ENCODE data around the gene ZMAT5. TPM values are rescaled to one million over a fixed set of nuclear protein-coding genes. Genes with fewer than 3 reads are reported as not detected.
A peak's percentile ranks its signal among the peaks of the same experiment; 100 is the strongest.

The ZMAT5 gene
- polyA plus RNA-seq, 1 experiment = 16.4 TPM

GRCh38 chr22:29702000-29702930, 64.5 kb downstream of the ZMAT5 start:
- H3K27me3 ChIP-seq (ENCODE audit: control insufficient read depth, insufficient read depth, low read length) = peaks cover 10% of the 10 kb centered on the region
- no peak; the same call in 1 of the 2 replicates for TF ChIP-seq CTCF (IDR thresholded peaks at IDR 0.05; ENCODE audit: low read depth, low read length)
- no peaks in the 10 kb centered on the region; the same call in 1 of the 2 replicates for H3K9me3 ChIP-seq (ENCODE audit: control insufficient read depth, insufficient read depth, low read length)
- H3K4me3 ChIP-seq (ENCODE audit: low read depth, low read length) = no peak overlapping the region
- POLR2A ChIA-PET = no interaction called here
- CTCF ChIA-PET = interaction anchor here (1.0 to 2.8 kb wide), 7 partner anchors 12 to 553 kb away, joined by 3 to 14 read pairs (median 4); no protein-coding TSS in a partner anchor
- DNase-seq (ENCODE audit: low read depth, low spot score) = no peak
- no peak overlapping the region for H3K27ac ChIP-seq (ENCODE audit: low read depth, low read length)

GRCh38 chr22:29701155-29701999, 65.4 kb downstream of the ZMAT5 start:
- Histone ChIP-seq H3K27ac (ENCODE audit: low read depth, low read length) (no peak overlapping the region), H3K9me3 (ENCODE audit: control insufficient read depth, insufficient read depth, low read length) (no peaks in the 10 kb centered on the region; the same call in 1 of the 2 replicates), H3K27me3 (ENCODE audit: control insufficient read depth, insufficient read depth, low read length) (peaks cover 4% of the 10 kb centered on the region), H3K4me3 (ENCODE audit: low read depth, low read length) (no peak overlapping the region)
- no peak for DNase-seq (ENCODE audit: low read depth, low spot score)
- CTCF ChIA-PET = interaction anchor here (1.0 to 2.8 kb wide), 5 partner anchors 11 to 554 kb away, joined by 3 to 14 read pairs (median 4); no protein-coding TSS in a partner anchor
- TF ChIP-seq CTCF (IDR thresholded peaks at IDR 0.05; ENCODE audit: low read depth, low read length) = peak; percentile 25
- POLR2A ChIA-PET = interaction anchor here (0.6 kb wide), 2 partner anchors 45 to 350 kb away, joined by 3 to 4 read pairs; no protein-coding TSS in a partner anchor

GRCh38 chr22:29700900-29701154, 66.0 kb downstream of the ZMAT5 start:
- Histone ChIP-seq H3K27ac (ENCODE audit: low read depth, low read length) (no peak overlapping the region), H3K9me3 (ENCODE audit: control insufficient read depth, insufficient read depth, low read length) (no peaks in the 10 kb centered on the region; the same call in 1 of the 2 replicates), H3K27me3 (ENCODE audit: control insufficient read depth, insufficient read depth, low read length) (peaks cover 2% of the 10 kb centered on the region), H3K4me3 (ENCODE audit: low read depth, low read length) (no peak overlapping the region)
- no peak for TF ChIP-seq CTCF (IDR thresholded peaks at IDR 0.05; ENCODE audit: low read depth, low read length)
- DNase-seq (ENCODE audit: low read depth, low spot score) = no peak
- CTCF ChIA-PET = interaction anchor here (0.5 to 2.8 kb wide), 4 partner anchors 11 to 388 kb away, joined by 3 to 14 read pairs (median 4); no protein-coding TSS in a partner anchor
- POLR2A ChIA-PET = interaction anchor here (0.6 kb wide), 1 partner anchor 45 kb away, joined by 4 read pairs; no protein-coding TSS in a partner anchor

GRCh38 chr22:29700206-29700899, 66.5 kb downstream of the ZMAT5 start:
- Histone ChIP-seq H3K4me3 (ENCODE audit: low read depth, low read length) (no peak overlapping the region), H3K27me3 (ENCODE audit: control insufficient read depth, insufficient read depth, low read length) (no peaks in the 10 kb centered on the region), H3K27ac (ENCODE audit: low read depth, low read length) (no peak overlapping the region), H3K9me3 (ENCODE audit: control insufficient read depth, insufficient read depth, low read length) (no peaks in the 10 kb centered on the region; the same call in 1 of the 2 replicates)
- no peak for TF ChIP-seq CTCF (IDR thresholded peaks at IDR 0.05; ENCODE audit: low read depth, low read length)
- ChIA-PET POLR2A (interaction anchor here (0.6 kb wide), 1 partner anchor 121 kb away, joined by 3 read pairs; no protein-coding TSS in a partner anchor), CTCF (interaction anchor here (0.5 to 2.8 kb wide), 3 partner anchors 63 to 389 kb away, joined by 3 to 14 read pairs (median 5); no protein-coding TSS in a partner anchor)
- DNase-seq (ENCODE audit: low read depth, low spot score) = no peak
